Liver (tissue), 3 donors: ENCODE results near the gene SGCD.

Experiments
- CTCF ChIP-seq: fragments of 150-350 bp; IDR thresholded peaks from 2 replicates; pipeline ENCODE4 v1.5.1; 2017; ENCODE audit warnings: improper control_type of control experiment, low read depth, low read length; ENCODE audit not compliant: missing input control
- EGR1 ChIP-seq, 2 donors: IDR thresholded peaks; 2 replicates each; pipeline ENCODE4 v1.6.1; 2016 to 2018; ENCODE audit warnings: antibody characterized with exemption in 2 of 2, low read depth in 2 of 2
- GABPA ChIP-seq, 2 donors: IDR thresholded peaks in 1 of 2; conservative IDR thresholded peaks in 1 of 2; 2 replicates each; pipeline ENCODE4 v1.6.1; 2016; ENCODE audit warnings: antibody characterized with exemption in 2 of 2, mild to moderate bottlenecking in 1 of 2, moderate library complexity in 1 of 2
- HNF4A ChIP-seq, 2 donors: conservative IDR thresholded peaks; 2 replicates each; pipeline ENCODE4 v1.6.1; 2016; ENCODE audit warnings: antibody characterized with exemption in 2 of 2, mild to moderate bottlenecking in 2 of 2
- MAX ChIP-seq: IDR thresholded peaks from 2 replicates; pipeline ENCODE4 v1.6.1; 2016; ENCODE audit warnings: antibody characterized with exemption
- SP1 ChIP-seq: IDR thresholded peaks from 2 replicates; pipeline ENCODE4 v1.6.1; 2018; ENCODE audit warnings: antibody characterized with exemption, mild to moderate bottlenecking
- donor health status: healthy.
- donor health status: healthy.

- TF ChIP-seq CTCF: no peak
- TF ChIP-seq MAX: no peak
- TF ChIP-seq EGR1 (IDR thresholded peaks at IDR 0.05; ENCODE audit: low read depth in 2 of 2): no peak
- no peak for TF ChIP-seq GABPA (IDR thresholded peaks at IDR 0.05 in 1 of 2, conservative IDR thresholded peaks at IDR 0.05 in 1 of 2)
- no peak for TF ChIP-seq SP1
- TF ChIP-seq HNF4A (conservative IDR thresholded peaks at IDR 0.05): no peak
Measured at GRCh38 chr5:156561651-156562050, 234.7 kb downstream of the SGCD start.
